ENCODE results near the gene NHLRC2. TPM values are rescaled to one million over a fixed set of nuclear protein-coding genes. Genes with fewer than 3 reads are reported as not detected.

NHLRC2 gene
- total RNA-seq, 2 experiments from 2014 or later = 4.6 TPM

DNA sequence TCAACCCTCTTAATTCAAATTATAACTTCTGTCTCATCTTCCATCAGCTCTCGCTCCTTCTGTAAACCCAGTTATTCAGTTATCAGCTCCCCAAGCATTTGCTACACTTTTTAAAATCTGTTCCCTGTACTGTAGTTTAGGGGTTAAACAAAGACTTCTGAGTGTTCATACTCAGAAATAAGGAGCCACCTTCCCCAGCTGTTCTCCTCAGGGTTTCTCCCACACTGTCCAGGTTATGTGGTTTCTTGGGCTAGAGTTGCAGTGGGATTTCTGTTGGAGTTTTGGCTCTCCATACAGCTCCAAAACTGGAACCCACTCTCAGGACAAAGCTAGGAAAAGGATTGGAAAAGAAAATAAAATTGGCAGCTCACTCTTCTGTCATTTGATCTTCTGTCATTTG is 20.8 kb downstream of the NHLRC2 start:
- Mint-ChIP-seq H3K27me3 (no peaks in the 10 kb centered on the region), H3K4me3 (no peak overlapping the region), H3K36me3 (ENCODE audit: low read depth) (peaks cover 56% of the 10 kb centered on the region), H3K27ac (no peak overlapping the region), H3K4me1 (ENCODE audit: low read depth) (peaks cover 9% of the 10 kb centered on the region), H3K9me3 (peaks cover 12% of the 10 kb centered on the region)
- intact Hi-C loops (cut with DNase I, micrococcal nuclease) = no loop called here
- no peak for DNase-seq
- Histone ChIP-seq H3K4me3 (ENCODE audit: low read length) (no peak overlapping the region), H3K36me3 (ENCODE audit: insufficient read depth, low read length) (peaks cover 8% of the 10 kb centered on the region), H3K27ac (ENCODE audit: low read depth in 1 of 2, low read length in 2 of 2) (no peak overlapping the region), H3K4me1 (ENCODE audit: insufficient read depth, low read length) (no peaks in the 10 kb centered on the region), H3K27me3 (ENCODE audit: control insufficient read depth in 1 of 2, insufficient read depth in 2 of 2, low read length in 2 of 2) (no peaks in the 10 kb centered on the region), H3K9me3 (ENCODE audit: control insufficient read depth in 1 of 2, insufficient read depth in 1 of 2, low read length in 2 of 2) (peaks cover 0 to 9% of the 10 kb centered on the region in 2 experiments)
- ATAC-seq (ENCODE audit: poor library complexity) = no peak
- ChIA-PET POLR2A (no interaction called here), CTCF (no interaction called here)
- TF ChIP-seq CTCF (IDR thresholded peaks at IDR 0.05) = no peak

- peaks cover 59% of the 10 kb centered on the region for H3K36me3 Mint-ChIP-seq (ENCODE audit: low read depth)
Measured at GRCh38 chr10:113876461-113876860, 22.0 kb downstream of the NHLRC2 start.

DNA sequence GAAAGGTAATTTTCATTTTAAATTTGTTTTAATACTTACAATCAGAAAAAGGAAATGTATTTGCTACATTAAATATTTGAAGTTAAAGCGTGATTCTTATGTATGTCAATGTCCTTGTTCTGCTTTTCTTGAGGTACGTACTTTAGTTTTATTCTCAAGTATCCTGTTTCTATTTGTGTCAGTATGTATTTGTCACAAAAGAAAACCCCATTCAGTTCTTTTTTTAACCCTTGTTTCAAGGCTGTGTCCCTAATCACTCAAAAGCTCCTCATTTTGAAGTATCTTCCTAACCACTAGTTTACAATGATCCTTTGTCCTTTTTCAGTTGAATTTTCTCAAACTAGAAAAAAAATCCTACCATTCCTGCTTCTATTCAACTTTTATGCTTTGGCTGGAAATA is 25.2 kb downstream of the NHLRC2 start:
- H3K9me3 Mint-ChIP-seq = no peaks in the 10 kb centered on the region
- ATAC-seq (ENCODE audit: poor library complexity) = no peak

More at GRCh38 chr10:113876461-113876860, 22.0 kb downstream of the NHLRC2 start:
- Histone ChIP-seq H3K27me3 (ENCODE audit: control insufficient read depth in 1 of 2, insufficient read depth in 2 of 2, low read length in 2 of 2) (no peaks in the 10 kb centered on the region), H3K27ac (ENCODE audit: low read depth in 1 of 2, low read length in 2 of 2) (no peak overlapping the region), H3K9me3 (ENCODE audit: control insufficient read depth in 1 of 2, insufficient read depth in 1 of 2, low read length in 2 of 2) (peaks cover 0 to 9% of the 10 kb centered on the region in 2 experiments), H3K4me1 (ENCODE audit: insufficient read depth, low read length) (no peaks in the 10 kb centered on the region), H3K36me3 (ENCODE audit: insufficient read depth, low read length) (peaks cover 8% of the 10 kb centered on the region), H3K4me3 (ENCODE audit: low read length) (no peak overlapping the region)
- peaks cover 9% of the 10 kb centered on the region for H3K4me1 Mint-ChIP-seq (ENCODE audit: low read depth)
- H3K27ac Mint-ChIP-seq = no peak overlapping the region
- intact Hi-C loops (cut with DNase I, micrococcal nuclease) = no loop called here
- DNase-seq (no peak), ATAC-seq (ENCODE audit: poor library complexity) (no peak)
- H3K4me3 Mint-ChIP-seq = no peak overlapping the region
- H3K9me3 Mint-ChIP-seq = peaks cover 9% of the 10 kb centered on the region
- TF ChIP-seq CTCF (IDR thresholded peaks at IDR 0.05) = no peak
- H3K27me3 Mint-ChIP-seq = no peaks in the 10 kb centered on the region
- POLR2A ChIA-PET = no interaction called here
- CTCF ChIA-PET = no interaction called here

More for the DNA sequence above, 25.2 kb downstream of the NHLRC2 start:
- Mint-ChIP-seq H3K27ac (no peak overlapping the region), H3K36me3 (ENCODE audit: low read depth) (peaks cover 66% of the 10 kb centered on the region), H3K4me3 (no peak overlapping the region), H3K27me3 (no peaks in the 10 kb centered on the region), H3K4me1 (ENCODE audit: low read depth) (peaks cover 11% of the 10 kb centered on the region)
- H3K27ac ChIP-seq (ENCODE audit: low read depth in 1 of 2, low read length in 2 of 2) = no peak overlapping the region
- no peaks in the 10 kb centered on the region for H3K9me3 ChIP-seq (ENCODE audit: control insufficient read depth in 1 of 2, insufficient read depth in 1 of 2, low read length in 2 of 2)
- intact Hi-C loops (cut with DNase I, micrococcal nuclease) = no loop called here
- no peak overlapping the region for H3K4me3 ChIP-seq (ENCODE audit: low read length)
- no peaks in the 10 kb centered on the region for H3K27me3 ChIP-seq (ENCODE audit: control insufficient read depth in 1 of 2, insufficient read depth in 2 of 2, low read length in 2 of 2)
- peaks cover 10% of the 10 kb centered on the region for H3K36me3 ChIP-seq (ENCODE audit: insufficient read depth, low read length)
- ChIA-PET CTCF (no interaction called here), POLR2A (no interaction called here)
- no peak for TF ChIP-seq CTCF (IDR thresholded peaks at IDR 0.05)
- no peak for DNase-seq
- no peaks in the 10 kb centered on the region for H3K4me1 ChIP-seq (ENCODE audit: insufficient read depth, low read length)
